Tibial nerve (tissue), 4 donors: ENCODE measurements around the gene DOK6. TPM values are rescaled to one million over a fixed set of nuclear protein-coding genes. Genes with fewer than 3 reads are reported as not detected.

Source experiments
- DNase-seq, 2 donors: peaks; one replicate each; pipeline ENCODE4 v3.0.0-alpha.2; 2019; ENCODE audit warnings: low spot score in 2 of 2
- H3K27ac ChIP-seq, 4 donors: fragments of 200-600 bp; sonication (generic) in 3 of 4; one replicate each; pipeline ENCODE4 v1.5.1; 2017 to 2019; ENCODE audit warnings: mild to moderate bottlenecking in 1 of 4
- H3K27me3 ChIP-seq, 2 donors: fragments of 200-600 bp; sonication (generic) in 1 of 2; one replicate each; pipeline versions ENCODE4 v1.5.1 to v1.6.0; 2017 to 2019
- H3K36me3 ChIP-seq, 3 donors: fragments of 200-600 bp; sonication (generic); one replicate each; pipeline ENCODE4 v1.5.1; 2018 to 2019
- H3K4me1 ChIP-seq, 4 donors: fragments of 200-600 bp; sonication (generic) in 3 of 4; one replicate each; pipeline ENCODE4 v1.5.1; 2017 to 2019
- H3K4me3 ChIP-seq, 4 donors: fragments of 200-600 bp; sonication (generic) in 3 of 4; one replicate each; pipeline ENCODE4 v1.5.1; 2017 to 2019; ENCODE audit warnings: mild to moderate bottlenecking in 1 of 4, moderate library complexity in 1 of 4
- H3K9me3 ChIP-seq, 4 donors: fragments of 200-600 bp; sonication (generic) in 3 of 4; one replicate each; pipeline ENCODE4 v1.5.1; 2017 to 2019
- CTCF ChIP-seq, 5 experiments: fragments of 200-600 bp in 3 of 5; fragments of 450-650 bp in 2 of 5; sonication (generic) in 3 of 5; IDR thresholded peaks; one replicate each; pipeline ENCODE4 v1.5.1; 2016 to 2019; ENCODE audit warnings: antibody characterized with exemption in 5 of 5, mild to moderate bottlenecking in 3 of 5, moderate library complexity in 2 of 5
- EP300 ChIP-seq, 2 donors: sonication (generic); formaldehyde crosslinking; IDR thresholded peaks; one replicate each; pipeline ENCODE4 v1.6.1; 2017; ENCODE audit warnings: antibody characterized with exemption in 2 of 2, mild to moderate bottlenecking in 1 of 2
- POLR2A ChIP-seq, 2 donors: fragments of 450-650 bp; IDR thresholded peaks; one replicate each; pipeline ENCODE4 v1.6.1; 2017; ENCODE audit warnings: antibody characterized with exemption in 2 of 2, mild to moderate bottlenecking in 2 of 2, moderate library complexity in 2 of 2
- WGBS, 2 donors: methylation state at CpG; one replicate each; pipeline ENCODE4 v1.1.5; 2018; 5-methylcytosine and 5-hydroxymethylcytosine counted together
- total RNA-seq, 4 donors: library from RNA; depleted of rRNA; stranded (reverse); fragments of >200 nt; gene quantifications; one replicate each; pipeline ENCODE4 v1.1.0, GENCODE V29; 2016

Gene DOK6
- total RNA-seq, 4 donors from 2014 or later, result 4.0 to 28.6 (median 6.1) TPM

GRCh38 chr18:69584429-69584828, 183.7 kb downstream of the DOK6 start:
- H3K9me3 ChIP-seq, result no peaks in the 10 kb centered on the region
- DNase-seq, result no peak
- H3K4me3 ChIP-seq, result no peak overlapping the region
- TF ChIP-seq EP300 (IDR thresholded peaks at IDR 0.05), result no peak
- TF ChIP-seq CTCF (IDR thresholded peaks at IDR 0.05), result no peak
- TF ChIP-seq POLR2A (IDR thresholded peaks at IDR 0.05), result no peak
- no peaks in the 10 kb centered on the region for H3K36me3 ChIP-seq
- peaks cover 0 to 3% (median 0%) of the 10 kb centered on the region in 4 donors for H3K4me1 ChIP-seq
- no peak overlapping the region for H3K27ac ChIP-seq
- WGBS, 2 donors, result 91 to 94% methylated on average over 6 of the region's 6 CpGs
- H3K27me3 ChIP-seq, result no peaks in the 10 kb centered on the region

- Histone ChIP-seq H3K4me1 (peaks cover 0 to 3% (median 0%) of the 10 kb centered on the region in 4 donors), H3K27ac (peak overlapping the region in 1 of 4 donors; percentile 45), H3K27me3 (no peaks in the 10 kb centered on the region), H3K36me3 (no peaks in the 10 kb centered on the region), H3K4me3 (no peak overlapping the region), H3K9me3 (no peaks in the 10 kb centered on the region)
- DNase-seq, result no peak
- WGBS, 2 donors, result 54 to 75% methylated on average over 1 of the region's 1 CpG
- TF ChIP-seq POLR2A (IDR thresholded peaks at IDR 0.05) (no peak), CTCF (IDR thresholded peaks at IDR 0.05) (no peak), EP300 (IDR thresholded peaks at IDR 0.05) (no peak)
Observed at GRCh38 chr18:69585696-69586095, 185.0 kb downstream of the DOK6 start.

GRCh38 chr18:69586537-69586936, 185.8 kb downstream of the DOK6 start:
- no peaks in the 10 kb centered on the region for H3K9me3 ChIP-seq
- H3K36me3 ChIP-seq, result no peaks in the 10 kb centered on the region
- H3K27me3 ChIP-seq, result no peaks in the 10 kb centered on the region
- no peak for TF ChIP-seq POLR2A (IDR thresholded peaks at IDR 0.05)
- no peak for TF ChIP-seq EP300 (IDR thresholded peaks at IDR 0.05)
- TF ChIP-seq CTCF (IDR thresholded peaks at IDR 0.05), result no peak
- no peak for DNase-seq
- WGBS, 2 donors, result 53 to 54% methylated on average over 7 of the region's 7 CpGs
- peaks cover 0 to 3% (median 0%) of the 10 kb centered on the region in 4 donors for H3K4me1 ChIP-seq
- H3K4me3 ChIP-seq, result no peak overlapping the region
- H3K27ac ChIP-seq, result no peak overlapping the region

GRCh38 chr18:69588301-69588700, 187.6 kb downstream of the DOK6 start:
- Histone ChIP-seq H3K9me3 (no peaks in the 10 kb centered on the region), H3K4me3 (no peak overlapping the region), H3K36me3 (no peaks in the 10 kb centered on the region), H3K27ac (no peak overlapping the region), H3K4me1 (peaks cover 0 to 3% (median 0%) of the 10 kb centered on the region in 4 donors), H3K27me3 (no peaks in the 10 kb centered on the region)
- DNase-seq, result no peak
- TF ChIP-seq EP300 (IDR thresholded peaks at IDR 0.05) (no peak), POLR2A (IDR thresholded peaks at IDR 0.05) (no peak), CTCF (IDR thresholded peaks at IDR 0.05) (no peak)
- 94 to 96% methylated on average over 3 of the region's 3 CpGs for WGBS, 2 donors

- TF ChIP-seq POLR2A (IDR thresholded peaks at IDR 0.05) (no peak), CTCF (IDR thresholded peaks at IDR 0.05) (no peak)
- no peaks in the 10 kb centered on the region for H3K27me3 ChIP-seq
- no peaks in the 10 kb centered on the region for H3K36me3 ChIP-seq
- no peak overlapping the region for H3K27ac ChIP-seq
- no peak for DNase-seq
- H3K4me1 ChIP-seq, result peaks cover 0 to 3% (median 0%) of the 10 kb centered on the region in 4 donors
- H3K9me3 ChIP-seq, result no peaks in the 10 kb centered on the region
- no peak overlapping the region for H3K4me3 ChIP-seq
- WGBS, 2 donors, result 86 to 89% methylated on average over 3 of the region's 3 CpGs
Observed at GRCh38 chr18:69590150-69590549, 189.5 kb downstream of the DOK6 start.
